ENCODE results near the gene TANGO6.
A peak's percentile ranks its signal among the peaks of the same experiment; 100 is the strongest.
"Not testable (repeated sequence)": the region's sequence is repeated elsewhere in the genome, so short reads cannot be mapped to it uniquely, and the experiment has no call there.

Gene TANGO6

DNA sequence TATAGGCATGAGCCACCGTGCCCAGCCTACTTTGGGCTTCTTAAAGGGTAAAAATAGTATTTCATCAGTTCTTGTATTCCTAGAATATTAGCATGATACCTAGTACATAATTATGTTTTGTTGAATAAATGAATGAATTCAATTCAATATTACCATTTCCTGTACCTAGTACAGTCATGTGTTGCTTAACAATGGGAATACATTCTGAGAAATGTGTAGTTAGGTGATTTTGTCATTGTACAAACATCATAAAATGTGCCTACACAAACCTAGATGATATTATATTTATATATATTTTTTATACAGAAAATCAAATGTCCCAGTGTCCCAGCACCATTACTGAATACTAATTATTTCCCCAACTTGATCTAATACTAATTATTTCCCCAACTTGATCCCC, 176.5 kb downstream of the TANGO6 start:
- DNase-seq = no peak

DNA sequence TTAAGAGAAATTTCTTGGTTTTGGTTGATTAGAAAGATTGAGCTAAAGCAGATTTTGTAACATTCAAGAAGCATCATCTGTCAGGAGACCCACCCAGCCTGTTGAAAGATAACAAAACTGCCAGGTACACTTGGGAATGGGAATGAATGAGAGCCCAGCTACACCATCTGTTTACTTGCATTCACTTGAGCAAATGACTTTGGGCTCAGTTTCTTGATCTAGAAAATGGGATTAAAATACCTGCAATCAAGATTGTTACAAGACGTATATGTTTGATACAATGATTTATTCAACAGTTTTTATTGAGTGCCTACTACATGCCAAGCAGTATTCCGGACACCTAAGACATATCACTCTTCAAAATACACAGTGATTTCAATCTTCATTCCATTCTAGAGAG, 185.8 kb downstream of the TANGO6 start:
- DNase-seq = no peak

DNA sequence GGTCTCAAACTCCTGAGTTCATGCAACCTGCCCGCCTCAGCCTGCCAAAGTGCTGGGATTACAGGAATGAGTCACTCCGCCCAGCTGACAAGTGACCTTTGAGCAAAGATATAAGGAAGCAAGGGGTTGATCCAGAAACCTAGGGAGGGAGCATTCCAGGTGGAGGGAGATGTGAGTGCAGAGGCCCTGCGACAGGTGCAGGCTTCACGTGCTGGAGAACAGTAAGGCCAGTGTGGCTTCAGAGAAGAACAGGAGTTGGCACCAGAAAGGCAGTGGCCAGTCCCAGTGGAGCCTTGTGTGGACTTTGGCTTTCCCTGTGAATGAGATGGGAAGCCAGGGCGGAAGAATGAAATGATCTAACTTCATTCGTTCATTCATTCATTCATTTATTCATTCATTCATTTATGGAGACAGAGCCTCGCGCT, 188.6 kb downstream of the TANGO6 start:
- no peak for DNase-seq

DNA sequence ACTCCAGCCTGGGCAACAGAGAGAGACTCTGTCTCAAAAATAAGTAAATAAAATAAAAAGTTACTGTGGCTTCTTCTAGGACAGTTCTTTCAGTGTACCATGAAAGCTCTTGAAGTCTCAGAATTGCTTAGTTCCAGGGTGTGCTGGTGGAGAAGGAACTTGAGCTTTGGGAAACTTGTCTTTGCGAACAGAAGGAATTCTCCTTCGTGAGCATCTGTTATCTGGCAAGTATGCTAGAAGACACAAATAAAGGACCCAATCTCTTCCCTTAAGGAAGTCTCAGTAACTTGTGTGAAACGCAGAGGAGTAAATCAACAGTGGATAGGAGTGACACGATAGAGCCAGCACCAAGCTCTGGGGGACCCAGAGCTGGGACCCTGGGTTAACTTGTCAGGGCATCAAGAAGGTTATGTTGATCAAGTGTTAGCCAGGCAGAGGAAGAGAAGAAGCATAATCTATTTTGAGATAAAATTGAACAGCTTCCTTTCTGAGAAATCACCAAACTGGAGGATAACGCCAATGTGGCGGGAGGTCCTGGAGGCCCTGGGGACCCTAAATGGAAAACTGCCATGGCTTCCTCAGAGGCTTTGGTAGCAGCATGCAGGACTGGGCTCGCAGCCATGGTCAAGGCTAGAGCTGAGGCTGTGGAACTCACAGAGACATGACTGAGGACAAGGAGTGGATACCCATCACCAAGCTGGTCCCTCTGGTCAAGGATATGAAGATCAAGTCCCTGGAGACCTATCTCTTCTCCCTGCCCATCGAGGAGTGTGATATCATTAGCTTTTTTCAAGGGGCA, 190.0 kb downstream of the TANGO6 start:
- DNase-seq = no peak

DNA sequence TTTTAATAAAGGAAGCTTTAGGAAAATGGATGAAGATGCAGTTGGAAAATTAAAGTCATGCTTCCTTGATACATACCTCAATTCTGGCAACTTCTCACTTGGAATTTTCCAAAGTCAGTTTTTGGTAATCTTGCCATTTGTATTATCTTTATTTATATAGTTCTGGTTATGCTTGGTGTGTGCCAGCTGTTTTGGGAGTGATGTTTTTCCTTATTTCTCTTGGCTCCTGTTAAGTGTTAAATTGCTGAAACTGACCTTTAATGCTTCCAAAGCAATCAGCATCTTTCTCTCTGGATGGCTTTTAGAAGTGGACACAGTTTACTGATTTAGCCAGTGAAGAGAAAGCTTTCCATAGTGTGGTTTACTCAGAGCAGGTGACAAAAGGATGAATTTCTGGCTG, 192.0 kb downstream of the TANGO6 start:
- no peak for DNase-seq

DNA sequence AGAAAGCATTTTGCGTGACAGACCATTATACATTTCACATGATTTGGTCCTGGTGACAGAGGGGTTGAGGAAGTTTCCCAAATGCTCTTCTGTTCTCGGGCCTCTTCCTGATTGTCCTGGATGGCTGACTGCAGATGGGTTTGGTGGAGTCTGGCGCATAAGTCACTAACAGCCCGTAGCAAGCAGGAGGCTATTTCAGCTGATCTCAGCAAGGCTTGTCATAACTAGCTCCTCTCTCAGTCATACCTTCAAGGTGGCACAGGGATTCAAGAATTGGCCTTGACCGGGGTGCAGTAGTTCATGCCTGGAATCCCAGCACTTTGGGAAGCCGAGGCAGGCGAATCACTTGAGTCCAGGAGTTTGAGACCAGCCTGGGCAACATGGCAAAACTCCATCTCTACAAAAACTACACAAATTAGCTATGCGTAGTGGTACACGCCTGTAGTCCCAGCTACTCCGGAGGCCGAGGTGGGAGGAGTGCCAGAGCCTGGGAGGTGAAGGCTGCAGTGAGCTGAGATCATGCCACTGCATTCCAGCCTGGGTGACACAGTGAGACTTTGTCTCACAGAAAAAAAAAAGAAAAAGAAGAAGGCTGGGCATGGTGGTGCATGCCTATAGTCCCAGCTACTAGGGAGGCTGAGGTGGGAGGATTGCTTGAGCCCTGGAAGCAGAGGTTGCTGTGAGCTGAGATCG, 193.2 kb downstream of the TANGO6 start:
- no peak for DNase-seq

DNA sequence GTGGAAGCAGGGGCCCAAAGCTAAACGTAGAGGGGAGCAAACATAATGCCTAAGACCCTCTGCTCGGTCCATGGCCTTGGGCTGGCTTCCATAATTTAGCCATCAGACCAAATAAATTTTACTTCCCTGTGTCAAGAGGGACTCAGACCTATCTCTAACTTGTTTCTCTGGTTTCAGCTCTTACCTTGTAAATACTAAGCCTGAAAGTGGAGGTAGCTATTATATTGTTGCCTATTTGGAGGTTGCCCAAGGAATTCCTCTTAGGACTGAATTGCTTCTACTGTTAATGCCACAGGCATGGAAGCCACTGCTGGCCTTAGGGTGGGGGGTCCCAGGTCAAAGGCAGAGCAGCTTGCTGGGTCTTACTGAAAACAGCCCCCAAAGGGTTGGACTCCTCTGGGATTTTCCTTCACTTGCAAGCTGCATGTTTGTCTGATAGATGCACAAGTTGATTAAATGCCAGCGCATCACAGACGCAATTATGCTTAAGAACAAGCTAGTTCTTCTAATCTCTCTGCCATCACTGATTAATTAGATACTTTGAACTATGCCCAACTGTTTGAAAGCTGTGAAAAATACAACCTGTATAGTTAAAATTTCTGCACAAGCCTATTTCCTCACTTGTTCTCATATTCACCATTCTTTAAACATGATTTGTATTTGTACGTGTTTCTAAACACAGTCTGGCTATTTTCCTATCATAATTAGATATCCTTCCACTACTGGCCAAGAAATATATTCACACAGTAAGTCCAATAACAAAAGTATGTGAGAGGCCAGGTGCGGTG, 194.2 kb downstream of the TANGO6 start:
- DNase-seq = no peak

DNA sequence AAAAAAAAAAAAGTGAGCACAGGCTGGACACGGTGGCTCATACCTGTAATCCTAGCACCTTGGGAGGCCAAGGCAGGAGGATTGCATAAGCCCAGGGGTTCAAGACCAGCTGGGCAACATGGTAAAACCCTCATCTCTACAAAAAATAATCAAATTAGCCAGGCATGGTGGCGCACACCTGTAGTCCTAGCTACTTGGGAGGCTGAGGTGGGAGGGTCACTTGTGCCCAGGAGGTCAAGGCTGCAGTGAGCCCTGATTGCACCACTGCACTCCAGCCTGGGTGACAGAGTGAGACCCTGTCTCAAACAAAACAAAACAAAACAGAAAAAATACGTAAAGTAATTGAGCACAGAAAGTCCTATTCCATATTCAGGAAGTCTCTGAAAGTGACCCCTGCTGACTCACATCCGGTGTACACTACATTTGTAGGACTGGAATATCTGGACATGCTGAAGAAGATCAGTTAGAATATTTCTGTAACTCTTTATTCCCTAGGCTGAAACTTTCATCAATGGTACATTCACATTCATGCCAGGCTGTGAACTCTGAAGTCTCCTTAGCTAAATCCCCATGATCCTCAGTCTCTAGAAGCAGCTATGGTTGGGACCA, 196.1 kb downstream of the TANGO6 start:
- DNase-seq = no peak

DNA sequence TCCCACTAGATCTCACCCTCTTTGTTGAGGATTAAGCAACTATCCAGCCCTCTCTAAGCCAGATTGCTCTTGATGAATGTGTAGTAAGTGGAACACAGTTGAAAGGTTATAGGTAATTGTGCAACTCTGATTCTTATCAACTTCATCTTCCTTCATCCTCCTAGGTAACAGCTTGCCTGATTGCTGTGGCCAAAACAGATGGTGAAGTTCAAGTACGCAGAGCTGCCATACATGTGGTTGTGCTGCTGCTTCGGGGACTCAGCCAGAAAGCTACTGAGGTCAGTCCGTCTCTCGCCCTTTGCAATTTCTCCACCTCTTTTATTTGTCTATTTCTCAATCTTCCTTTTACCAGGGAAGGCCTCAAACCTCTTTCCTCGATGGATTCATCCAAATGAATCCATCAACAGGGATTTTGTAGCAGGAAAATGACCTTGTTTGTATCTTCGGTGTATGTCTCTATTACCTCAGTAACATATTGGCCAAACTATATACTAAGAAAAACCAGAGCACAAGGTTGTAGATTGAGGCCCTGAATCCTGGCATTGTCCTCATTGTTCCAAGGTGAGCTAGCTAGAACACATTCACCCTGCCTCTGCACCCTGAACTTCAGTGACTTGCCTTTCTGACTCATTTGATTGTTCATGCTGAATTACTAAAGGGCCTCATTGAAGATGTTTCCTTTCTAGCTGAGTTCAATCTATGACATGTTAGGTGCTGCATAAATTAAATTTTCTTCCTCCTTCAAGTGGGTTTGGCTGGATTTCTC, 197.0 kb downstream of the TANGO6 start:
- no peak for DNase-seq

DNA sequence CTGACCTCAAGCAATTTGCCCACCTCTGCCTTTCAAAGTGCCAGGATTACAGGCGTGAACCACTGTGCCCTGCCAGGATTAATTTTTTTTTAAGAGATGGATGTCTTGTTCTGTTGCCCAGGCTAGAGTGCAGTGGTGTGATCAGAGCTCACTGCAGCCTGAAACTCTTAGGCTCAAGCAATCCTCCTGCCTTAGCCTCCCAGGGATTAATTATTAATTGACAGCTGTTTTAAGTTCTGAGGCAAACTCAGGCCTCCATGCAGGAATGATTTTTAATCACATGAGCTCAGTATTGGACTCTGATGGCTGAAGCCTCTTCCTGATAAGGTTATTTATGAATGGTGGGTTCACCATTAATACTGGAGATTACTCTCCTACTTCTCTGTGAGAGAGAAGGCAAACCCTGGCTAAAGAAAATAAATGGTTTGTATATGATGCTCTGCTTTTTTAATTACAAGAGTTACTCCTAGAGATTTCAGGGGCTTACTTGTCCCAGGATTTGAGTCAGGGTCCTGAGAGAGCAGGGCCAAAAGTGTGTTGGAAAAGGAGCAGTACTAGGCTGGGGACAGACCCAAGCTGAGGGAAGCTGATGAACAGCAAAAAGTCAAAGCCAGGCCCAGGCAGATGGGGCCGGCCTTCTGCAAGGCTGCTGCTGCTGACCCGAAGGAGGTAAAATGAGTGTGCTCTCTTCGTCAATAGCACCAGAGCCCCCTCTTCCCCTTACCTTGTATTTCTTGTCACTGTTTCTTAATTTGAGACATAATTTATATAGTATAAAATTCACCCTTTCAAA, 205.2 kb downstream of the TANGO6 start:
- no peak for DNase-seq

DNA sequence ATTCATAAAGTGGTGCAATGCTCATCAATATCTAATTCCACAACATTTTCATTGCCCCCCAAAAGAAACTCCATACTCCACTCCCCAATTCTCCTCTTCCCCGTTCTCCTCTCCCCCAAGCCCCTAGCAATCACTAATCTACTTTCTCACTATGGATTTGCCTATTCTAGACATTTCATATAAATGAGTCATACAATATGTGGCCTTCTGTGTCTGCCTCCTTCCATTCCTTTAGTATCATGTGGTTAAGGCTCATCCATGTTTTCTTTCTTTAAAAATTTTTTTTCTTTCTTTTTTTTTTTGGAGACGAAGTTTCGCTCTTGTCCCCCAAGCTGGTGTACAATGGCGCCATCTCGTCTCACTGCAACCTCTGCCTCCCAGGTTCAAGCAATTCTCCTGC, 205.8 kb downstream of the TANGO6 start:
- DNase-seq = no peak

DNA sequence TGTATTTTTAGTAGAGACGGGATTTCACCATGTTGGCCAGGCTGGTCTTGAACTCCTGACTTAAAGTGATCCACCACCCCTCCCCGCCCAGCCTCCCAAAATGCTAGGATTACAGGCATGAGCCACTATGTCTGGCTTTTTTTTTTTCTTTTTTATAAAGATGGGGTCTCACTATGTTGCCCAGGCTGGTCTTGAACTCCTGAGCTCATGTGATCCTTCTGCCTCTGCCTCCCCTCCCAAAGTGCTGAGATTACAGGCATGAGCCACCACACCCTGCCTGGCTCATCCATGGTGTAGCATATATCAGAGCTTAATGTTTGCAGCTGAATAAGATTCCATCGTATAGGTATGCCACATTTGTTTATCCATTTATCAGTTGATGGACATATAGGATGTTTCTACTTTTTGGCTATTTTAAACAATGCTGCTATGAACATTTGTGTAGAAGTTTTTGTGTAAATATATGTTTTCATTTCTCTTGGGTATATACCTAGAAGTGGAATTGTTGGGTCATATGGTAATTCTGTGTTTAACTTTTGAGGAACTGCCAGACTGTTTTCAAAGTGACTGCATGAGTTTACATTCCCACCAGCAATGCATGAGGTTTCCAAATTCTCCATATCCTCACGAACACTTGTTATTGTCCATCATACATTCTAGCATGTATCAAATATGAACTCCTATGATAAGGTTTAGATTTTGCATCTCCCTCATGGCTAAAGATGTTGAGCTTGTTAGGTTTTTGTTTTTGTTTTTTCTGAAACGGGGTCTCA, 206.5 kb downstream of the TANGO6 start:
- no peak for DNase-seq

DNA sequence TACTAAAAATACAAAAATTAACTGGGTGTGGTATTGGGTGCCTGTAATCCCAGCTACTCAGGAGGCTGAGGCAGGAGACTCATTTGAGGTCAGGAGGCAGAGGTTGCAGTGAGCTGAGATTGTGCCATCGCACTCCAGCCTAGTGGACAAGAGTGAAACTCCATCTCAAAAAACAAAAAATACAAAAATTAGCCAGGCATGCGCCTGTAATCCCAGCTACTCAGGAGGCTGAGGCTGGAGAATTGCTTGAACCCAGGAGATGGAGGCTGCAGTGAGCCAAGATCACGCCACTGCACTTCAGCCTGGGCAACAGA, 208.1 kb downstream of the TANGO6 start:
- DNase-seq = not testable (repeated sequence)

DNA sequence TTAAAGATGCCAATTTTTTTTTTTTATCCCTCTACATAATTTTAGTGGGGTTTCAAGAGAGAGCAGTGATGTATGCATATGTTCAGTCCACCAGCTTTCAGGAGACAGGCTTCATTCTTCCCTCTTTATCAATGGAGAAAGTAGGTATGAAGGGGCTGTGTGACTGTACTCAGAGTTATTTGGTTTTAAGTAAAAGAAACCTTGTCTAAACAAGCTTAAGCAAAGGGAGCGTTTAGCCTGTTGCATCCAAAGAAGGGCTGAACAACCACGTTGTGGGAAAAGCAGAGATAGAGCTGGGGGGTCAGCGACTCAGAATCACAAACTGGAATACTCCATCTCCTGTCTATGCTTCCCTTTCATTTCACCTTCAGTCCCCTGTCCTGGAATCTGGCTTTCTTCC, 211.7 kb downstream of the TANGO6 start:
- DNase-seq = no peak

DNA sequence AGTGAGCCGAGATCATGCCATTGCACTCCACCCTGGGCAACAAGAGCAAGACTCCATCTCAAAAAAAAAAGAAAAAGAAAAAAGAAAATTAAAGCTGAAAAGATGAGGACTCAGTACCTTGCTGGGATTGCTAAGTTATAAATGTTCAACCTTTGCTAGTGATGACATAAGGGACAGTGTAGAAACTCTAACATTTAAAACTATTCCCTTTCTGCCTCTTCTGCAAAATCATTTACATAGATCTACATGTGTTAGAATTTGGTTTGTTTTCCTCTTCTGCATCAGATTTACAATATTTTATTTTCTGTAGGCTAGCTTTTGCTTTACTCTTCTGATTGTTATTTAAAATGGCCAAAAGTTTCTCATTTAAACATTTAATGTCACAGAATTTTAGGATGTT, 212.6 kb downstream of the TANGO6 start:
- DNase-seq = no peak

DNA sequence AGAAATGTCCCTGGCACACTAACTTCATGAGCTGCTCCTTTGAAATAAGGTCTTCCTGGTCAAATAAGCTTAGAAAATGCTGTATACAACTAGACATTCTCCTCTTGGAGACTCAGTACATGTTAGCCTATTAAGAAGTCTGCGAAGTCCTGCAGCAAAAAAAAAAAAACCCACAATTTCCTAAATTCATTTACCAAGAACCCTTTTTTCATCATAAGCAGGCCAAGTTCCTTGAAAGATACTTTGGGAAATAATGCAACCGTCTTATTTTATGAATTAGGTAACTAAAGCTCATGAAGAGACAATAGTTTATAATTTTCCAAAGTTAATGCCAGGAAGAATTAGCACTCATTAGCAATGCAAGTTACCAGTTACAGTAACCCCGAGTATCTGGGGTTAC, 213.1 kb downstream of the TANGO6 start:
- DNase-seq = no peak

DNA sequence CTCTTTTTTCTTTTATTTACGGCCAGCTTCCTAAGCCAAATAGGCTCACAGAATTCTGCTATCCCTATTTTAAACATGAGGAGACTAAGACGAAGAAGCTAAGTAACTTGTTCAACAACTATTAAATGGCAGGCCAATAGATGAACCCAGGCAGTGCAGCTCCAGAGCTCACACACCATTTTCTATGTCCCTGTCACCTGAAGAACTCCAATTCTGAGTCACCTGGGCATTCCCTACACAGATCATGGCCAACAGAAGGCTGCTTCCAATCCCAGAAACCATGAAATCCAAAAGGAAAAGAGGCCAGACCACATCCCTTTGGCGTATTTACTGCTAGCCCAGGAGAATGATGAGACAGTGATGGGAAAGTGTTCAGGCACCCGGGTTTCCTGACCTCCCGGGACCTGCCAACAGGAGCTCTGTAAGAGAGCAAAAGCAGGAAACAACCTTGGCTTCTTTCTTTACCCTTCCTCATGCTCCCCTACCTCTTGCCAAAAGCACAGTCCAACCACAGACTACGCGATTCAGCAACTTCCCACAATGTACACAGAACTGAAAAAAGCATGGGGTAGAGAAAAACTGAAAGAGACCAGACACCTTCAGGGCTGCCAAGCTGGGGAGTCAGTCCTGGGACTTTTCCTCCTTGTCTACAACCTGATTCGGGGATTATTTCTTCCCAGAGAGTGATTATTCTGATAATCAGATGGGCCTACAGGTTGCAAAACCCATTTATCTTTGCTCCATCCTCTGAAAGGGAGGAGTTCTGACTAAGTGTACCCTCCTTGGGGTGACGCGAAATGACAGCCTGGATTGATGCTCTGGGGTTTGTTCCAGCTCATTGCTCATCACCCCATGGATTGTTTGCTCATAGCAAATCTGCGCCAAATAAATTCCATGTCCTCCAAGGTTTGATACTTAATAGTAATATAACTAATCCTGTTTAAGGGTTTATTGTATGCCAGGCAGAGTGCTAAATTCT, 214.4 kb downstream of the TANGO6 start:
- peak in 1 of 2 experiments; percentile 41 for DNase-seq

DNA sequence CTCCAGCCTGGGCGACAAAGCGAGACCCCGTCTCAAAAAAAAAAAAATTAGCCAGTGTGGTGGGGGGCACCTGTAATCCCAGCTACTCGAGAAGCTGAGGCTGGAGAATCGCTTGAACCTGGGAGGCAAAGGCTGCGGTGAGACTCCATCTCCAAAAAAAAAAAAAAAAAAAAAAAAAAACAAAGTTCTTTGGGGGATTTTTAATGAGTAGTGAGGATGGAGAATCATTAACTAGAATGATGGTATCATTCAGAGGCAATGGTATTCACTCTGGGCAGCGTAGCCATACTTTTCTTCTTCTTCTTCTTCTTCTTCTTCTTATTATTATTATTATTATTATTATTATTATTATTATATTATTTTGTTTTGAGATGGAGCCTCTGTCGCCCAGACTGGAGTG, 220.2 kb downstream of the TANGO6 start:
- DNase-seq = not testable (repeated sequence)

DNA sequence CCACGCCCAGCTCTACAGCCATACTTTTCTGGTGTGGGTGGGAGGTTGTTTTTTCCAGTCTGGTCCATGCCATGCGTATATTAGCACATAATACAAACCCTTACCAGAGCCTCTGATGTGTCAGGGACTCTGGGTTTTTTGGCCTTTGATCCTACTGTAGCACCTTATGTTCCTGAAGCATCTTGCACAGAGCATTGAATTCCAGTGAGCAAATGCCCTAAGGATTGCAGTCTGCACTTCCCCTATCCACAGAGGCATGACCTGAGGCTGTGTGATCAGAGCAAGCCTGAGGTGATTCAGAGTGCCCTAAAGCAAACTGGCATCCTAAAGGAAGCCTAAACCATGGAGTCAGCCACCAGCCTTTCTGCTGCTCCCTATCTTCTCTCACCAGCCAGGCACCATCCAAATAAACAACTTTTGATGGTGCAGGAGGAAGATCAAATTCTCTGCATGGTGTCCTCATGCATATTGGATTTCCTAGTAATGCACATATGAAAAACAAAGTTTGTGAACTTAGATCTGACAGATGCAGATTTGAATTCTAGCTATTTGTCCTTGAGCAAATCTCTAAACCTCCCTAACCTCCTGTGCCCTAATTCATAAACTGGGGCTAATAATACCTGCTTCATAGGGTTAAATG, 220.9 kb downstream of the TANGO6 start:
- DNase-seq = no peak

All from NCI-H2081 (cell line).